Measurements from ENCODE around the gene ADGRG1. TPM values are rescaled to one million over a fixed set of nuclear protein-coding genes. Genes with fewer than 3 reads are reported as not detected.

ADGRG1 gene
- total RNA-seq, 1 experiment from 2014 or later, result 26.9 TPM

DNA sequence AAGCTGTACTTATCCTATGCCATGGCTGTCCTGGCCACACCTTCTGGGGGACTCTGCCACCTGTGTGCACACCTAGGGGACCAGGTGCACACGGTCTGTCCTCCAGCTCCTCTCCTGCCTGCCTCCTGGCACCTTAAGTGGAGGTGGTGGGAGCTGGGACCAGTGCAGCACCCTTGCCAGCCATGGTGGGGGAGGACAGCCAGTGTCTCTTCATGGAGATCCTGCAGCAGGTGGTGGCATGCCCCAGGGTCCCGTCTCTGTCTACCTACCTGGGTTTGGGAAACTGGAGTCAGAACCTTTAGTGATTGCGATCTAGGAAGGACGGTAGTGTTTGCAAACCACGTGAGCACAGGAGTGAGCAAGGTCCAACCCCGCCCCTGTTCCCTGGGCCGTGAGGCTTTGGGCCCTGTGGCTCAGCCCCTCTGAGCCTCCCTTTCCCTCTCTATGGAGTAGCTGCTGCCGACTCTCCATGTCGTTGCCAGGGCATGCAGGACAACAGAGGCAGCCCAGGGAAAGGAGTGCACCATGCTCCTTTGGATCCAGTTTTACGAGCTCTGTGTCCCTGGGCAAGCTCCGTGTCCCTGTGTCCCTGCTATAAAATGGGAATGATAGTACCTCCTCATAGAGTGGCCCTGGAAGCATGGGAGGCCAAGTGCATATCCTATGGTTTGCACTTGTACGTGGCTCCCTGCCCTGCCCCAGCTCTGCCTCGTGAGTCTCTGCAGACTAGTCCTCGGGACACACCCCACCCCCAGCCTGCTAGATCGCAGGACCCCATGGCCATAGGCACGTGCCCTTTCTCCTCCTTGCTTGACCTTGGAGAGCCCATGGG is 7.1 kb downstream of the ADGRG1 start:
- no peak for DNase-seq (ENCODE audit: low spot score)

- no peak for DNase-seq (ENCODE audit: low spot score)
Measured at GRCh38 chr16:57636184-57636583, 7.8 kb downstream of the ADGRG1 start.

DNA sequence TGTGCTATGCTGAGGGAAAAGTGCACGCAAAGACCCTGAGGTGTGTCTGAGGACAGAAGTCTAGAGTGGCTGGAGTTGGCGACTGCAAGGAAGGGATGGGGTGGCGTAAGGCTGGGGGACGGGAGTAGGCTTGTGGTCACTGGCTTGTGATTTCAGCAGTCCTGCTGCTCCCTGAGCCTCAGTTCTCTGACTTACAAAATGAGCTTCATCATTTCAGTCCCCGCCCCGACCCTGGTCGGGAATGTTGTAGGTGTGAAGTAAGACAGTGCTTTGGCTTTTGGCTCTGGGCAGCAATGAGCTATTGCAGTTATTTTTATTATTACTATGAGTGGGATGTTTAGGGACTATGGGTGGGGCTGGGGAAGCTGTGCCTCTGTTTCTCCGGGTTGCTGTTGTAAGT is 8.6 kb downstream of the ADGRG1 start:
- no peak for DNase-seq (ENCODE audit: low spot score)

- no peak for DNase-seq (ENCODE audit: low spot score)
Measured at GRCh38 chr16:57637424-57637823, 9.0 kb downstream of the ADGRG1 start.

GRCh38 chr16:57637965-57638364 is 9.5 kb downstream of the ADGRG1 start:
- no peak for DNase-seq (ENCODE audit: low spot score)

GRCh38 chr16:57638381-57638780 is 10.0 kb downstream of the ADGRG1 start:
- DNase-seq (ENCODE audit: low spot score), result no peak

- no peak for DNase-seq (ENCODE audit: low spot score)
Measured at GRCh38 chr16:57639172-57639887, 10.9 kb downstream of the ADGRG1 start.

DNA sequence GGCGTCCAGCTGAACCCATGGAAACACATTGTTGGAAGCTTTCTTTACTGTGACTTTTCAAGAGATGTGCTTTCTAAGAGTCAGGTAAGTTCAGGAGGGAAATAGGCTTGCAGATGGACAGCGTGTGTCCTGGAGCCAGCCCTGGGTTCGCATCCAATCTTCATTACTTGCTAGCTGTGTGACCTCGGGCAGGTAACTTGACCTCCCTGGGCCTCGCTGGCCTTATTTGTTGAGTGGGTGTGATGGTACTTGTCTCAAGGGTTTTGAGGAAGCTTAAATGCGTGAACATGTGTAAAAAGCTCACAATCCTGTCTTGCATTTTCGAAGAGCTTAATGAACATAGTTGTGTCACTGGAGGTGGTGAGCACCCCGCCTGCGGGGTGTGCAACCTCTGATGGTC is 11.8 kb downstream of the ADGRG1 start:
- no peak for DNase-seq (ENCODE audit: low spot score)

DNA sequence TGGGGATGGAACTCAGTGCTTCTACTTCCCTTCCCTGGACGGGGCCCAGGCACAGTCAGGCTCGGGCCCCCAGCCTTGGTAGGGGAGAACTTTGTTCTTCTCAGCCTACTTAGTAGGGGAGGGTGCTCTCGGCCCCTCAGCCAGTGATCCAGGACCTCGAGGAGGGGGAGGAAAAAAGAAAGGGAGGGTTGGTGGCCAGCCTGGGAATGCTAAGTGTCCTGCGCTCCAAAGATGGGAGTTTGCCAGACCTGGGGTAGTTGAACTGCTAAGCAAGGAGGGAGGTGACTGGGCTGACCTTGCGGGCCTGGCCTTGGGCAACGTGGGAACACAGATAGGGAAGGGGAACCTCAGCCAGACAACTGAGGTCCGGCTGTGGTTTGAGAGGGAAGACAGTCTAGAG is 12.2 kb downstream of the ADGRG1 start:
- DNase-seq (ENCODE audit: low spot score), result no peak

GRCh38 chr16:57642160-57643135 is 14.0 kb downstream of the ADGRG1 start:
- no peak for DNase-seq (ENCODE audit: low spot score)

GRCh38 chr16:57643147-57643874 is 14.9 kb downstream of the ADGRG1 start:
- peak; percentile 94 for DNase-seq (ENCODE audit: low spot score)

DNA sequence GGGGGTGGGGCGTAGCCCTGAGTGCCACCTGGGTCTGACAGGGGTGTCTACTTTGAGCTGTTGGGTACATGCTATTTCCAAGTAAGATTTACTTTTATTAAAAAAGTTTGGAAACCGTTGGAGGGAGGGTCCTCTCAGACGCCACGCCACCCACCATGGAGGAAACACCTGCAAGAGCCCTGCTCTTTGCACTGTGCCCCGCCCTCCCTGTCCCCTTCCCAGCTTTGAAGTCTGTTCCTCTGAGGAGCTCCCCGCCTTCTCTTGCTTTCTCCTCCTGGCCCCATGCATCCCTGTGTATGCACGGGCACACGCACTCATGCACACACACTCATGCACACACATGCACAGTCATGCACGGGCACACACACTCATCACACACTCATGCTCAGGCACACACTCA is 15.5 kb downstream of the ADGRG1 start:
- no peak for DNase-seq (ENCODE audit: low spot score)

DNA sequence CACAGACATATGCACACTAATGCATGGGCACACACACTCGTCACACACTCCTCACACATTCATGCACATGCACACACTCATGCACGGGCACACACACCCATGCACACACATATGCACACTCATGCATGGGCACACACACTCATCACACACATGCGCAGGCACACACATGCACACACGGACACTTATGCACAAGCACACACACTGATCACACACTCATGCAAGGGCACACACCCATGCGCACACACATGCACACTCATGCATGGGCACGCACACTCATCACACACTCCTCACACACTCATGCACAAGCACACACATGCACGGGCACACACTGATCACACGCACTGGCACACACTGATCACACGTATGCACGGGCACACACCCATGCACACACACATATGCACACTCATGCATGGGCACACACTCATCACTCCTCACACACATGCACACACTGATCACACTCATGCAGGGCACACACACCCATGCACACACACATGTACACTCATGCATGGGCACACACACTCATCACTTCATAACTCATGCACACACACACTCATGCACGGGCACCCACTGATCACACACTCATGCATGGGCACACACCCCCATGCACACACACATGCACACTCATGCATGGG is 16.1 kb downstream of the ADGRG1 start:
- DNase-seq (ENCODE audit: low spot score), result no peak

DNA sequence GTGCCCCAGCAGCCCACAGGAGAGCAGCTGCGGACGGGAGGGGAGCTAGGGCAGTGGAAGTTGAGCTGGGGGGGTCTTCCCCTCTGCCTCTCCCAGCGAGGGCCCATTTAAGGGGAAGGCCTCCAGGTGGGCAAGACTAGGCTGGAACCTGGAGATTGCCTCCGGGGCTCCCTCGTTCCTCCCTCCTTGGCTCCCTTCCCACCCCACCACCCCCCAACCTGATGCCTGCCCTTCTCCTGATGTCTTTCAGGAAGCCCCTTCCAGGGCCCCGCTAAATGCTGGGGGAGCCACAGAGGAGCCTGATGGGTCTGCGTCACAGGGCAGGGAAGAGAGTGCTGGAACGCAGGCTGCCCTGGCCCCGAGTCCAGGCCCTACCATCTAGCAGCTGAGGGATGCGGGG is 16.7 kb downstream of the ADGRG1 start:
- DNase-seq (ENCODE audit: low spot score), result no peak

GRCh38 chr16:57645691-57646387 is 17.4 kb downstream of the ADGRG1 start:
- DNase-seq (ENCODE audit: low spot score), result peak; percentile 76

- DNase-seq (ENCODE audit: low spot score), result no peak
Measured at GRCh38 chr16:57646388-57647039, 18.1 kb downstream of the ADGRG1 start.

DNA sequence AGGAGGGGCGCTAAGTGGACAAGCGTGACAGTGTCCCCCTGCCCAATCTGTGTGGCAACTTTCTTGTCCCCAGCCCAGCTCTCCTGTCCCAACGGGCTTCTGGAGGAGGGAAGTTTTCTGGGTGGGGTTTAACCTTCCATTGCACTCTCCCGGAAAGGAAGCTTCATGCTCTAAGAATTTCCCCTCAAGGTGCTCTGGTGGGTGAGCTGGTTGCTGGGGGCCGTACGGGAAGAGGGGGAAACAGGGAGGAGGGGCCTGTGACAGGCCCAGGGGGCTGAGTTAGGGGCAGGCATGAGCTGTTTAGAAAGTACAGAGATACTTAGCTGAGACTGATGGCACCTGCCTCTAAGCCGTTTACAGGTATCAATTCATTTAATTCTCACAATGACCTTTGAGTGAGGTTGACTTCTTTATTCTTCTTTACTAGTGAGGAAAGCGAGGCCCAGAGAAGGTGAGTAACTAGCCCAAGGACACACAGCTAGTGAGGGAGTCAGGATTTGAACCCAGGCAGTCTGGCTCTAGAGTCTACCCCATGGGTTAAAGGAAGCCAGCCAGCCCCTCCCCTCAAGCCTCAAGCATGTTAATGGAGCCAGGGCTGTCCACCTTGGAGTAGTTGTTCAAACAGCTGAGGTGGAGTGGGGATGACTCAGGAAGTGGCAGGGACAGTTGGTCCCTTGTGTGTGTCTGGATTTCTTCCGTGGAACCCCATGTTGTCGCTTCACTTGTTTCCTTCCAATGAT is 18.9 kb downstream of the ADGRG1 start:
- DNase-seq (ENCODE audit: low spot score), result peak; percentile 53

DNA sequence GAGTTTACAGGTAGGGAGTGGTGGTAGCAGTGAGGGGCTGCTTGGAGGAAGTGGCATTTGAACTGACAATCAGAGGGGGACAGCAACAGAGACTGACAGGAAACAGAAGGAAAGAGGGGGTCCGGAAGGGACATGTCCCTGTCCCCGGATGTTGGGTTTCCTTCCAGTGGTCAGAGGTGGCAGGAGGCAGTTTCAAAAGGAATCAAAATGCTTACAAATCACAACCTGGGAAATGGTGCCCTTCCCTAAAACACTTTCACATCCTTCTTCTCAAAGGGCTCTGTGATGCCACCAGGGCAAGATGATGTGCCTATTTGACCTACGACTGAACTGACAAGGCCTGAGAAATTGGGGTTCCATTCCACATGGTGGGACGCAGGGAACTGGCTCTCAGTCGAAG is 19.7 kb downstream of the ADGRG1 start:
- DNase-seq (ENCODE audit: low spot score), result no peak

Measured in A172 (cell line).